Activated T-cell treated with anti-CD3 and anti-CD28 coated beads for 48 hours (primary cell): ENCODE data around the gene CYTH3.
"Not testable (repeated sequence)": the region's sequence is repeated elsewhere in the genome, so short reads cannot be mapped to it uniquely, and the experiment has no call there.

Experiments
- DNase-seq: peaks from one replicate; pipeline ENCODE4 v3.0.0-alpha.2; 2020; ENCODE audit warnings: low read depth

The CYTH3 gene

DNA sequence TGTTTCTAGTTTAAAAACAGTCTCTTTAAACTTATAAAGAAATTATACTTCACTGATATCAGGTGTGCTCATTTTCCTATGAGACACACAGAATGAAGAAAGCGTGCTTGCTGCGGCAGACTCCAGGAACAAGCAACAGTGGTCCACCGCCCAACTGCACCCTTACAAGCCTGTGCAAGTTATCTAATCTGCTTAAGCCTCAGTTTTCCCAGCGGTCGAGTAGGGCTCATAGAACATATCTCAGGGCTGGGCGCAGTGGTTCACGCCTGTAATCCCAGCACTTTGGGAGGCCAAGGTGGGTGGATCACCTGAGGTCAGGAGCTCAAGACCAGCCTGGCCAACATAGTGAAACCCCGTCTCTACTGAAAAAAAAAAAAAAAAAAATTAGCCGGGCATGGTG is 43.1 kb downstream of the CYTH3 start:
- DNase-seq, result not testable (repeated sequence)

DNA sequence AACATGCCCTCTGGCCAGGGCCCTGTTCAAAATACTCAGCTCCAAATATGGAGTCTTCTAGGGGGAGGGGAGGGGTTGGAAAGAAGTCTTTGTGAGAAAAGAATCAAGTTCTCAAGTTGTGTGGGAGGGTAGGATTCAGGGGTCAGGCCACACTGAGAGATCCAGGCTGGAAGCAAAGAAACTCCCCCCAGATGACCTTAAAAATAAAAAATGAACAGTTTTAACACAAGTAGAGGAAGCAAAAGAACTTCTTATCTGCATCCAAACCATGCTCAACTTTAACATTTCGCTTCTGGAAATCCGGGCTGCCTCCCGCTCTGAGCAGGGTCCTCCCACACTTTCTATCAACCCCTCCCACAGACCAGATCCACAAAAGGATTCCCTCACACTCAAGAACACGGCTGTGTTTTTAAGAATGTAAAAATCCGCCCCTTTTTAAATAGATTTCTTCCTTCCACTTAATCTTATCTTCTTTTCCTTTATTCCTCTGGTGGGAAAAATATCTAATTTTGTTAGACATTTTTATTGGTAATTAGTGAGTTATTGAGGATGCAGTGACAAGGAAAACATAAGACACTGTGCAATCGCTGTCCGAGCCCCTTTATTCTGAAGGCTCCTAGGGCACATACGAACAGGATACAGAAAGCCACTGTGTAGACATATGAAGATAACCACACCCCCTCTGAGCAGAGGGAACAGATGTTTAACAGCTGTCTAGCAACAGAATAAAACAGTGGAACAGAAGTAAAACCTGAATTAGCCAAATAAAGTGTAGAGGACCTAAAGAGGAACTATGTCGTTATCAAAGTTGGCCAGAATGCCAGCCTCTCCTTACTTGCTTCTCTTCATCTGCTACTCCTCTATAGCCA is 43.8 kb downstream of the CYTH3 start:
- DNase-seq, result no peak

DNA sequence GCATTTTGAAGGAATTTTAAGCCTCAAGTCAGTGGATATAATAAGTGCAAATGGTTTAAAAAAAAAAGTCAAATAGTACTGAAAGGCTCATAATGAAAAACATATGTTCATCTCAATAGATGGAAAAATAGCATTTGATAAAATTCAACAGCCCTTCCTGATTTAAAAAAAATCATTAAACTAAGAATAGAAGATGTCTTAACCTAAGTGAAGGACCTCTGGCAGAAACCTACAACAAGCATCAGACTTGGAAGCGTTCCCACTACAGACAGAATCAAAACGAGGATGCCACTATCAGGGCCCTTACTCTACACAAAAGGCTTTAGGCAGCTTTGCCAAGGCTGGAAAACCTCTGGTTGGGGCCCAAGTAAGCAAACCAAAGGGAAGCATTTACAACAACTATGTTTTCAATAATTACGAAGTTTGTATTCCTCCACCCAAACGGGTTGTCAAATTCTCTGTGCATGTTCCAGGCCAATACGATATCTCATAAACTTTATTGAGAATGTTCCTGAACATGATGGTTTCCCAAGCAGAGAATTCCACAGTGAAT is 45.1 kb downstream of the CYTH3 start:
- no peak for DNase-seq

DNA sequence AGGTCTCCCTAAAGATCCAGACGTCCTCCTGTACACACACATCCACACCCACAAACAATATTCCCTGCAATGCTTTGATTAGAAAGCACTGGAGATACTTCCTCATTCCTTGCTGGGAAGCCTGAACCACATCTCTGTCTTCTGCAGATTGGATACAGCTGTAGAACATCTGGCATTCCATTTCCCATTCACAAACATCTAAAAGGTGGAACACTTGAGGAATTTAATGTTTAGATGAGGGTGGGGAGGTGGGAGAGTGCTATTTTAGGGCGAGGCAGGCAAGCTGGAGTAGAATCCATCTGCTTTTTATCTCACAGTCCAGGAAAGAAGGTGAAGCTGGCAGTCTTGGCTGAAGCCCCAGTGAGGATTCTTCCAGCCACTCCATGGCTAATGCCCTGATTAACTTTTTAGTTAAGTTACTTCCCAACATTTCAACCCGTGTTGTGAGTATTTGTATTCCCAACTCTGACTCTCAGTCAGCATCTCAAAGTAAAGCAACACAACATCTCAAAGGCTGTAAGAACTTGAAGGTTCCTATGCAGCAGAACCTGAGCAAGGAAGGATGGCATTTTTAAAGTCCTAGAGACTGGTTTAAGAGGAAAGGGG is 46.1 kb downstream of the CYTH3 start:
- DNase-seq, result no peak

DNA sequence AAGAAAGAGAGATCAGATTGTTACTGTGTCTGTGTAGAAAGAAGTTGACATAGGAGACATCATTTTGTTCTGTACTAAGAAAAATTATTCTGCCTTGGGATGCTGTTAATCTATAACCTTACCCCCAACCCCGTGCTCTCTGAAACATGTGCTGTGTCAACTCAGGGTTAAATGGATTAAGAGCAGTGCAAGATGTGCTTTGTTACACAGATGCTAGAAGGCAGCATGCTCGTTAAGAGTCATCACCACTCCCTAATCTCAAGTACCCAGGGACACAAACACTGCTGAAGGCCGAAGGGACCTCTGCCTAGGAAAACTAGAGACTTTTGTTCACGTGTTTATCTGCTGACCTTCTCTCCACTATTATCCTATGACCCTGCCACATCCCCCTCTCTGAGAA is 49.0 kb downstream of the CYTH3 start:
- not testable (repeated sequence) for DNase-seq

DNA sequence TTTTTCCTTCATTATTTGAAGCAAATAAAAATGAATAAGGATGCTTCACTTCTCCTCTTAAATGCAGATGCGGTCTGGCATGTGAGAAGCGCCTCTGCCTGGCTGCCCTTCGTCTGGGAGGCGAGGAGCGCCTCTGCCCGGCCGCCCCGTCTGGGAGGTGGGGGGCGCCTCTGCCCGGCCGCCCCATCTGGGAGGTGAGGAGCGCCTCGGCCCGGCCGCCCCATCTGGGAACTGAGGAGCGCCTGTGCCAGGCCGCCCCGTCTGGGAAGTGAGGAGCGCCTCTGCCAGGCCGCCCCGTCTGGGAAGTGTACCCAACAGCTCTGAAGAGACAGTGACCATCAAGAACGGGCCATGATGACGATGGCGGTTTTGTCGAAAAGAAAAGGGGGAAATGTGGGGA is 49.4 kb downstream of the CYTH3 start:
- not testable (repeated sequence) for DNase-seq

DNA sequence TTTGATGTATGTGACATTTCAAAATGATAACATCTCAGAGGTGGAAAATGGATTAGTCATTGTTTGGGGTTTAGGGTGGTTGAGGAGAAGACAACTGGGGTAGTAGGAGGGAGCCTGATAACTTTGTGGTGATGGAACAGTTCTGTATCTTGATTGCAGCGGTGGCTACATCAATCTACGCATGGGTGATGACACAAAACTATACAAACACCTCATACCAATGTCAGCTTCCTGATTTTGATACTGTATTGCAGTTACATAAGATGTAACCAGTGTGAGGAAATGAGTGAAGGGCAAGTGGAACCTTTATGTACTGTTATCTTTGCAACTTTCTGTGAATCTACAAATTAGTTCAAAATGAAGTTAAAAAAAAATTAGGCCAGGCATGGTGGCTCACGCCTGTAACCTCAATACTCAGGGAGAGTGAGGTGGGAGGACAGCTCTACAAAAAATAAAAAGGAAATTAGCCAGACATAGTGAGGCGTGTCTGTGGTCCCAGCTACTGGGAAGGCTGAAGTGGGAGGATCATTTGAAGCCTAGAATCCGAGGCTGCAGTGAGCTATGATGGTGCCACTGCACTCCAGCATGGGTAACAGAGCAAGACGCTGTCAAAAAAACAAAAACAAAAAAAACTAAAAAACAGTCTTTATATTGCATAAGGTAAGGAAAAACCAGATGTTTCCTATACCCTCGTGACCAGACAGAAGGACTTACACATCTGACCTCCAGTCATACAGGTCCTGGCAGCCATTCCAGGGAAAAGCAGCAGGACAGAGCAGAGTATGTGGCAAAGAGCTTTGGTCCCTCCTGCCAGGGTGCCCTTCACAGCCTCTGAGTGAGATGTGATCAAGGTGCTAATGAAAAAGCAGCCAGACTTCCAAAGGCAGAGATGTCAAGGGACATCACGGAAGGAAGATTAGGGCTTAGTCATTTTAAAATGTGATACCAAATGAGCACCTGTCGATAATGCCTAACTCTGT is 50.8 kb downstream of the CYTH3 start:
- peak; percentile 12 for DNase-seq

DNA sequence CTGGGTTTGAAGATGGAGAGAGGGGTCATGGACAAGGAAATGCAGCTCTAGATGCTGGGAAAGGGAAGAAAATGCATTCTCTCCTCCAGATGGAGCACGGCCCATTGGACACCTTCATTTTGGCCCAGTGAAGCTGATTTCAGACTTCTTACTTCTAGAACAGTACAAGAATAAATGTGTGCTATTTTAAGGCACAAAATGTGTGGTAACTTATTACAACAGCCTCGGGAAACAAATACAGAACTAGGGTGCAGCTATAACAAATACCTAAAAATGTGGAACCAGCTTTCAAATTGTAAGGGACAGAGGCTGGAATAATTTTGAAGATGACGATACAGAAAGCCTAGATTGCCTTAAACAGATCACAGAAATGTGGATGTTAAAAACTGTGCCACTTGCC is 54.1 kb downstream of the CYTH3 start:
- no peak for DNase-seq

DNA sequence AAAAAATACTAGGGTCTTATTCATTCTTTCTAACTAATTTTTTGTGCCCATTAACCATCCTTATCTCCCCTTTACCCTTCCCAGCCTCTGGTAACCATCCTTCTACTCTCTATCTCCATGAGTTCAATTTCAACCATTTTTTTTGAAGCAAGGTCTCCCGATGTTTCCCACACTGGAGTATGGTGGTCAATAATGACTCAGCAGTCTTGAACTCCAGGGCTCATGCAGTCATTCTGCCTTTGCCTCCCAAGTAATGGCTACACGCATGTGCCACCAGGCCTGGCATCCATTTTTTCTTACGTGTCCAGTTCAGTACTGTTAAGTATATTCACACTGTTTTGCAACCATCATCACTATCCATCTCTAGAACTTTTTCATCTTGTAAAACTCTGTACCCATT is 60.4 kb downstream of the CYTH3 start:
- DNase-seq, result no peak

DNA sequence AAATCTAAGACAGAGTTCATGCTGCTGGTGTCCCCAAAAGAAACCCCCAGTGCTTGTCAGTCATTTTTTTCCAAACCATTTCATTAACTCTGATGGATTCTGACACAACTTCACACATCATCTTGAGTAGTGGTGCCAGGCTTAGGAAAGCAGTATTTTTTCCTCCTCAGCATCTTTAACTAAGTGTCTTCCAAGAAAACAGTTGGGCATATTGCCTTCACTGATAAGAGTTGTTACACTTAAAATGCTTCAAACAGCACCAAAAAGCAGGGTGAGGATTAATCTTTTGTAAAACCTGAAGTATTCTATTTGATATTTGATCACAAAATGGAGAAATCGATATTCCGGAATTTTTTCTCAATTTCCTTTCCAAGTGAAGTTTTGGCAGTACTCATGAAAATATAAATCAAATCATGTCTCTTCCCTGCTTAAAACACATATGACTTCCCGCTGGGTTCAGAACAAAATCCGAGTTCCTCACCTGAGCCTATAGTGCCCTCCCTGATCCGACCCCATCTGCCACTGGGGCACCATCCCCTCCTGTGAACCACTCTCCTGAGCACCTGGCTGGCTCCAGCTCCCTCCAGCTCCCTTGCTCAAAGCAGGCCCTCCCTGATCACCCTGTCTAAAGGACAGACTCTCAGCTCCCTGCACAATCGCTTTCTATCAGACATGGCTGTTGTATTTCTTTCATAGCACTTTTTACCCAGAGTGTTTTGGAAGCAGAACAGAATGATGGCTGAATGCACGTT is 61.6 kb downstream of the CYTH3 start:
- DNase-seq, result no peak

DNA sequence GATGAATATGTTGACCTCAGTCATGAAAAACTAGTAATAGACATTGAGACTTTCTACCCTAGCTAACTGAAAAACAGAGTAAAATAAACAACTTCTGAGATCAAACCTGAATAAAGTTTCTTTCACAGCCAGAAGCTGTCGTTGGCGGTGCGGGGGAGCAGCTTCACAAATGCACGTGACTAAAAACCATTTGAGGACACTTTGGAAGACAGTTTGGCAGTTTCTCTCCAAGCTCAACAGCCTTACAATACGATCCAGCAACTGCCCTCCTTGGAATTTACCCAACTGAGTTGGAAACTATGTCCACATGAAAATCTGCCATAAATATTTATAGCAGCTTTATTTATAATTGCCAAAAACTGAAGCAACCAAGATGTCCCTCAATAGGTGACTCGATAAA is 63.1 kb downstream of the CYTH3 start:
- DNase-seq, result no peak

DNA sequence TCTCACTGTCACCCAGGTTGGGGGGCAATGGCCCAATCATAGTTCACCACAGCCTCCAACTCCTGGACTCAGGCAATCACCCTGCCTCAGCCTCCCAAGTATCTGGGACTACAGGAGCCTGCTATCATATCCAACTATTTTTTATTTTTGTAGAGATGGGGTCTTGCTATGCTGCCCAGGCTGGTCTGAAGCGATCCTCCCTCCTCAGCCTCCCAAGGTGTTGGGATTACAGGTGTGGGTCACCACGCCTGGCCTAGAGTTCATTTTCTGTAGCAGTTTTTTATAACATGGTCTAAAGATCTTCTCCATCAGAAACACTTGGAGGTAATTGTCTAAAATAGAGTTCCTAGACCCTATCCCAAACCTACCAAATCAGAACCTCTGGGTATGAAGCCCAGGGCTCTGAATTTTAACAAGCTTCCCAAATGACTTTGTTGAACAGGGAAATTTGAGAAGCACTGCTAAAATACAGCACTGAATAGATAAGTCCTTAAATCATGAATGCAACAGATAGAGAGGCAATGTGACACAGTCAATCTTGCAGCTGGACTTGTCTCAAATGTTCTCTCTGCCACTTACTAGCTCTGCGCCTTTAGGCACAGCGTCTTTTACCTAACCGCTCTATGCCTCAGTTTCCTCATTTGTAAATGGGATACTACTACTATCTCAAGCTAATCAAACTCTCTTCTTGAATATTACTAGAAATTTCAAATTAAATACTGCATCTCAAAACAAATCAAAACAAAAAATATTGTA is 63.7 kb downstream of the CYTH3 start:
- no peak for DNase-seq

DNA sequence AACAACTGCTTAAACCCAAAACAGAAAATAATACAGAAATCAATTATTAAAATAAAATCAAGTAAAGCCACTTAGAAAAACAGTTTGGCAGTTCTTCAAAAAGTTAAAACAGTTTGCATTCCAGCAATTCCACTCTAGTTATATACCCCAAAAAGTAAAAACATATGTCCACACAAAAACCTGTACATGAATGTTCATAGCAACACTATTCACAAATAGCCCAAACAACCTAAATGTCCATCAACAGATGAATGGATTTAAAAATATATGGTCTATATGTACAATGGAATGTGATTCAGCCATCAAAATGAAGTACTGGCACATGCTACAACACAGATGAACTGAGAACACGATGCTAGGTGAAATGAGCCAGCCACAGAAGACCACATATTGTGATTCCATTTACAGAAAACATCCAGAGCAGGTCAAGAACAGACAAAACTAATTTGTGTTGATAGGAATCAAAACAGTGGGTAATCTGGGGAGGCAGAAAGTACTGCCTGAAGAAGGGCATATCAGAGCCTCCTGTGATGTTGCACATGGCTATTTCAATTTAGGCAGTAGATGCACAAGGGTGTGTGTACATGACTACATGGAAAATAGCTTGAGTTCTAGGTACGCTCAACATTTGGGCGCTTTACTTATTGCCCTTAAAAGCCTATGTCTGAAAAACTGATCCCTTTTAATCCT is 66.3 kb downstream of the CYTH3 start:
- DNase-seq, result no peak

DNA sequence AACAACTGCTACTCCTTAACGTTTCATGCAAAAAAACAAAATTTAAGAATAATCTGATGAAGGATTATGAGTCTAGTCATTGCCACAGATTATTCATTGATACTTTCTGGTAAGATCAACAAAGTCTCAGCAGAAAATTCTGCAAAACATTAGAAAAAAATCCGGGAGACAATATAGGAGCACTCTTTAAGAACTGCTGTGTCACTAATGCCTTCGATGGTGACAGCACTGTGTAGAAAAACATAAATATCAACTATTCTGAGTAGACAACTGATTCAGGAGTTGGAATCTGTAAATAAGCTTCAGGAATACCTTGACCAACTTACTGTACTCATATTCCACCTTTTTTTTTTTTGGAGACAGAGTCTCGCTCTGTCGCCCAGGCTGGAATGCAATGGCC is 69.0 kb downstream of the CYTH3 start:
- DNase-seq, result no peak

DNA sequence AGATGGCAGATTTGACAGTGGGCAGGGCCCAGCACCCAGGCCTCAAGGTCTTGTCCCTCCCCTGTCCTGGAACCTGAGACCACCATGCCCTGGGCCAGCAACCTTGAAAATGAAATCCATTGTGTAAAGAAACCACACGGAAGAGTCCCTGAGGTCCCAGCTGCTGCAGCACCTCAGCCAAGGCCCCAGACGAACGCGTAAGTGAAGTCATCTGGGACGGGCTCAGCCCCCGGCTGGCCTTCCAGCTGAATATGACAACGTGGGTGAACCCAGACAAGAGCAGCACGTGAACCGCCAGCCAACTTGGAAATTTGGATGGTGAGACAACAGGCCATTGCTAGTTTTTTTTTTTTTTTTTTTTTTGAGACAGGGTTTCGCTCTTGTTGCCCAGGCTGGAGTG is 70.3 kb downstream of the CYTH3 start:
- no peak for DNase-seq

DNA sequence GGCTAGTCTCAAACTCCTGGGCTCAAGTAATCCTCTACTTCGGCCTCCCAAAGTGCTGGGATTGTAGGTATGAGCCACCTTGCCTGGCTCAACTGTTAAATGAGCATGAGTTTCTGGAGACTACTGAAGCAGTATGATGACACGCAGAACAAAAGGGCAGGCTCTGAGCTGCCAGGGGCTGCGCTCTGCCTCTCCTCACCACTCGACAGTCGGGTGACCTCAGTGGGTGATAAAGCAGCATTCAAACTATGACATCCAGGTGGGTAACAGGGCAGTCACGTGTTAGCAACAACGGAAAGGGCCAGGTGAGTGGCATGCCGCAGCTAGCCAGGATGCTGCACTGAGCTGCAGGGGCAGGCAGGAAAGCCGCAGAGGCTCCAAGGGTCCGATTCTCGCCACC is 71.5 kb downstream of the CYTH3 start:
- no peak for DNase-seq

DNA sequence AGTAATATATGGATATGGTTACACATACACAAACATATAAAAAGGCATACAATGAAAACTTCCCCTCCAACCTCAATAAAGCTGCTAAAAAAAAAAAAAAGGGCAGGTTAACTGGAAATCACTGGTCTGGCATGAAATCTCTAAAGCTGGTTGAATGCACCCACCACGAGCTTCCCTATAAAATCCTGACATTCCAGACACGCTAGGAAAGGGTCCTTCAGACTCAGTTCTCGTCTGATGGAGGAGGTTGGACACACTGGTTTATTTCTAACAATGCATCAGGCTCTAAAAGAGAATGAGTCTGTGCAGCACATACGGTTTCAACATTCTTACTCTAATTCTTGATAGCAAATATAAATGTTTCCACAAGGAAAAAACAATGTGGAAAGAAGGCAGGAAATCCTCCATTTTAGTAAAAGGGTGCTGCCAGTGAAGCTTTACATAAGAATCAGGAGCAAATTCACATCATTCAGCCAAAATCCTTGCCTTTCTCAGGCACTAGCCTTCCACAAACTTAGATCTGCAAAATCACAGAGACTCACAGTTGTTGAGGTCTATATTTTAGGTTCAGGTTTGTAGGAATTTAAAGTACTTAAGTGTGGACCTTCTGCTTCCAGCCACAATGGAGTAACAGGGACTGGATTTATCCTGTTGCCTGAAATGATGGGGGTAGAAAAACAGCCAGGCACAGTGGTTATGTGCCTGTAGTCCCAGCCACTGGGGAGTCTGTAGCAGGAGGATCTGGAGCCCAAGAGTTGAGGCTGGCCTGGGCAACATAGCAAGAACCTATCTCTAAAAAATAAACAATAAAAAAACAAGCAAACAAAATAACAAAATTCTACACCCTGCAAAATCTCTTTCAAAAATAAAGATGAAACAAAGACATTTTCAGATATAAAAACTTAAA is 73.5 kb downstream of the CYTH3 start:
- no peak for DNase-seq

DNA sequence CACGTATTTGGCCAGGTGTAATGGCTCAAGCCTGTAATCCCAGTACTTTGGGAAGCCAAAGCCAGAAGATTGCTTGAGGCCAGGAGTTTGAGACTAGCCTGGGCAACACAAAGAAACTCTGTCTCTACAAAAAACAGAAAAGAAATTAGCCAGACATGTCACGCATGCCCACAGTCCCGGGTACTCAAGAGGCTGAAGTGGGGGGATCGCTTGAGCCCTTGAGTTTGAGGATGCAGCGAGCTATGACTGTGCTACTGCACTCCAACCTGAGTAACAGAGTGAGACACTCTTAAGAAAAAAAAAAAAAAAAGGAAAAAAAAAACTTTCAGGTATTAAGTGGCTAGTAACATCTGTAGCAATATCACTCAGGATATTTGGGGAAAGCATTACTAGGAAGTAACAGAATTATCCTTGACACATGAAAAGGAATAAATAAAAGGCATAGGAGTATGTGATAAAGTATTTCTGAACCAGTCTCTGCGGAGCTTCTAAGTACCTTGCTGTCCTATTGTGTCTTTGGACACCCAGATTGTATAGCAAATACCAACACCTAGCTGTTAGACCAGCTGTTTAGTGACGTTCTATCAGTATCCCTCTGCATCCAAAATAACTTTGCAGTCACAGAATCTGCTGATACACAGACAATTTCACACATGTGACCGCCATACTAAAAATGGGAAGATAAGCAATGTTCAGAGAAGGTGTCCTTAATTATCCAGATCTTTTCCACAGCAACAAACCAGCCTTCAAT is 74.4 kb downstream of the CYTH3 start:
- DNase-seq, result no peak
